K562 (cell line): Measurements from ENCODE around the gene PCDHA3. TPM values are rescaled to one million over a fixed set of nuclear protein-coding genes. Genes with fewer than 3 reads are reported as not detected.

Source experiments
- ATAC-seq: fragments of 200-7000 bp; cut with Tn5 transposase; 3 replicates; pipeline ENCODE4 v1.9.1; 2020; ENCODE audit warnings: moderate library complexity
- BruUV-seq: library from RNA; stranded (reverse); fragments of 400-500 nt; replicated peaks from 2 replicates; lab custom pipeline; 2021; lab: Mats Ljungman, UMichigan
- CTCF ChIA-PET: fragments of 300-600 bp; formaldehyde crosslinking; extraction: SDS; loops from one replicate; lab custom pipeline; 2021; ENCODE audit warnings: low intra/inter-chr PET ratio; lab: Yijun Ruan, JAX
- POLR2A ChIA-PET: fragments of 300-600, 350-650 bp; sonication (Branson Sonifier 250); formaldehyde crosslinking; extraction: SDS; loops from one replicate; lab custom pipeline; 2021; ENCODE audit warnings: antibody characterized with exemption, inconsistent platforms; lab: Yijun Ruan, JAX
- DNase-seq, 4 experiments: peaks; one replicate each; pipeline versions ENCODE4 v3.0.0 to v3.0.0-alpha.2; 2011 to 2018; ENCODE audit warnings: low spot score in 3 of 4, mixed read lengths in 3 of 4; ENCODE audit errors: extremely low read depth in 1 of 4
- FAIRE-seq: peaks from 2 replicates; lab custom pipeline; 2011; peaks lifted over from hg19 to GRCh38; lab: Jason Lieb, UNC
- H2AFZ ChIP-seq: 2 replicates; pipeline ENCODE4 v1.6.0; 2011; ENCODE audit warnings: low read depth, low read length, control low read depth, inconsistent platforms
- H3K27ac ChIP-seq: fragments of 200-600 bp; 3 replicates; pipeline ENCODE4 v1.8.0; 2011; ENCODE audit warnings: low read depth, mild to moderate bottlenecking, control low read depth, inconsistent platforms, low read length, moderate library complexity, mixed read lengths; ENCODE audit errors: extremely low read depth
- H3K27me3 ChIP-seq, 2 experiments: fragments of 300-600 bp in 1 of 2; 2 replicates in 1 of 2; 3 replicates in 1 of 2; pipeline versions ENCODE4 v1.6.0 to v1.8.0; 2011; ENCODE audit warnings: inconsistent platforms in 2 of 2, low read length in 2 of 2, mild to moderate bottlenecking in 1 of 2, mixed read lengths in 1 of 2, moderate library complexity in 1 of 2; ENCODE audit not compliant: control insufficient read depth in 2 of 2, insufficient read depth in 2 of 2
- H3K36me3 ChIP-seq: fragments of 300-600 bp; 3 replicates; pipeline ENCODE4 v1.8.0; 2011; ENCODE audit warnings: mild to moderate bottlenecking, low read length, inconsistent platforms; ENCODE audit not compliant: control insufficient read depth, insufficient read depth
- H3K4me1 ChIP-seq, 2 experiments: fragments of 200-600 bp in 1 of 2; replicated peaks in 1 of 2; 2 replicates in 1 of 2; 3 replicates in 1 of 2; pipeline versions ENCODE4 v1.5.1 to v1.8.0; 2011; ENCODE audit warnings: inconsistent platforms in 2 of 2, low read length in 2 of 2, mild to moderate bottlenecking in 1 of 2, mixed read lengths in 1 of 2, moderate library complexity in 1 of 2; ENCODE audit not compliant: control insufficient read depth in 2 of 2, insufficient read depth in 2 of 2
- H3K4me2 ChIP-seq: 2 replicates; pipeline ENCODE4 v1.6.1; 2011; ENCODE audit warnings: low read length, control low read depth, inconsistent platforms, mixed read lengths; ENCODE audit not compliant: insufficient read depth
- H3K4me3 ChIP-seq: fragments of 200-600 bp; sonication (generic), shearing (Covaris generic); 2 replicates; pipeline ENCODE4 v1.5.1; 2016; ENCODE audit warnings: control low read depth, inconsistent platforms
- H3K79me2 ChIP-seq: fragments of 200-600 bp; 3 replicates; pipeline ENCODE4 v1.8.0; 2011; ENCODE audit warnings: low read length, inconsistent platforms; ENCODE audit not compliant: control insufficient read depth, insufficient read depth
- H3K9ac ChIP-seq, 2 experiments: 2 replicates each; pipeline versions ENCODE4 v1.6.0 to v1.6.1; 2011; ENCODE audit warnings: low read depth in 2 of 2, low read length in 2 of 2, control low read depth in 1 of 2, inconsistent platforms in 1 of 2, mild to moderate bottlenecking in 1 of 2, mixed read lengths in 1 of 2; ENCODE audit not compliant: insufficient read depth in 1 of 2
- H3K9me1 ChIP-seq: one replicate; pipeline ENCODE4 v1.6.0; 2011; ENCODE audit warnings: inconsistent platforms, mild to moderate bottlenecking, low read length, moderate library complexity; ENCODE audit not compliant: control insufficient read depth, insufficient read depth
- H3K9me3 ChIP-seq: replicated peaks from 2 replicates; pipeline ENCODE4 v1.5.1; 2011; ENCODE audit warnings: low read depth, low read length, inconsistent platforms; ENCODE audit not compliant: control insufficient read depth, insufficient read depth
- H4K20me1 ChIP-seq: replicated peaks from 2 replicates; pipeline ENCODE4 v1.6.1; 2011; ENCODE audit warnings: low read length, inconsistent platforms, mixed read lengths; ENCODE audit not compliant: control insufficient read depth, insufficient read depth
- FOXJ3 ChIP-seq: sonication (generic); formaldehyde crosslinking; IDR thresholded peaks from 2 replicates; pipeline ENCODE4 v1.4.0; 2020; ENCODE audit warnings: mild to moderate bottlenecking, missing genetic modification reagents
- GABPB2 ChIP-seq: fragments of 250-450 bp; sonication (Bioruptor Pico); conservative IDR thresholded peaks from 2 replicates; pipeline ENCODE4 v1.5.1; 2021; ENCODE audit warnings: mild to moderate bottlenecking
- MCM3 ChIP-seq: fragments of 450-650 bp; IDR thresholded peaks from 2 replicates; pipeline ENCODE4 v1.6.1; 2016
- MEIS2 ChIP-seq: fragments of 450-650 bp; IDR thresholded peaks from 2 replicates; pipeline ENCODE4 v1.6.1; 2014; ENCODE audit warnings: mild to moderate bottlenecking; ENCODE audit not compliant: partially characterized antibody
- NEUROD1 ChIP-seq: fragments of 150-350 bp; IDR thresholded peaks from 2 replicates; pipeline ENCODE4 v1.6.1; 2014; ENCODE audit warnings: borderline replicate concordance, low read length, low read depth; ENCODE audit not compliant: partially characterized antibody
- NFIC ChIP-seq: fragments of 450-650 bp; IDR thresholded peaks from 2 replicates; pipeline ENCODE4 v1.6.1; 2017; ENCODE audit warnings: mild to moderate bottlenecking, inconsistent platforms
- TAF1 ChIP-seq: IDR thresholded peaks from 2 replicates; pipeline ENCODE4 v1.6.1; 2011; ENCODE audit warnings: mild to moderate bottlenecking, low read length, moderate library complexity; ENCODE audit not compliant: insufficient read depth, control insufficient read depth, severe bottlenecking; ENCODE audit errors: extremely low read depth
- TFE3 ChIP-seq: fragments of 450-650 bp; formaldehyde crosslinking; IDR thresholded peaks from 2 replicates; pipeline ENCODE4 v1.4.0; 2020; ENCODE audit warnings: mild to moderate bottlenecking, mixed read lengths
- ZNF12 ChIP-seq: sonication (generic); formaldehyde crosslinking; IDR thresholded peaks from 2 replicates; pipeline ENCODE4 v1.4.0; 2020; ENCODE audit warnings: mild to moderate bottlenecking, missing genetic modification reagents
- ZNF277 ChIP-seq: fragments of 250-450 bp; sonication (Bioruptor Pico); IDR thresholded peaks from 2 replicates; pipeline ENCODE4 v1.8.0; 2022; ENCODE audit warnings: inconsistent platforms, mild to moderate bottlenecking, moderate library complexity, borderline replicate concordance
- WGBS: fragments of 100-300 bp; shearing (Covaris generic); methylation state at CpG from one replicate; pipeline ENCODE4 v1.1.6; 2016; ENCODE audit warnings: low coverage, mixed read lengths; ENCODE audit not compliant: insufficient coverage; ENCODE audit errors: missing lambda C conversion rate; 5-methylcytosine and 5-hydroxymethylcytosine counted together
- in situ Hi-C: fragments of 300-500 bp; cut with MboI; formaldehyde crosslinking; loops from 4 replicates; pipeline ENCODE4 v1.15.0; 2018; ENCODE audit warnings: inconsistent platforms, mixed read lengths
- intact Hi-C: fragments of 100-400 bp; cut with micrococcal nuclease; formaldehyde crosslinking; loops from 2 replicates; pipeline ENCODE4 v1.14.2; 2022
- polyA plus RNA-seq, 8 experiments: library from polyadenylated mRNA; depleted of rRNA in 4 of 8; stranded (reverse) in 5 of 8; unstranded in 3 of 8; fragments of >200 nt; fragmentation: Nextera tagmentation in 2 of 8; fragmentation: Illumina TruSeq in 1 of 8; extraction: Ambion mirVana in 2 of 8; extraction: Trizol in 1 of 8; gene quantifications; 2 replicates each; pipeline versions ENCODE4 v1.2.1 to v1.2.3, GENCODE V29; 2011 to 2014; ENCODE audit warnings: inconsistent platforms in 1 of 8, missing spikeins in 1 of 8
- total RNA-seq, 7 experiments: library from RNA; depleted of rRNA in 6 of 7; stranded (reverse); fragments of >200 nt in 6 of 7; fragmentation: Illumina TruSeq in 2 of 7; extraction: Trizol in 2 of 7; gene quantifications; 2 replicates each; pipeline versions ENCODE4 v1.2.1 to v1.2.3, GENCODE V29; 2011 to 2021; ENCODE audit warnings: low replicate concordance in 1 of 7

The PCDHA3 gene
- total and polyA plus RNA-seq, 9 of the 15 experiments (the other 6 are each of a cell fraction or from before 2014, with no cell fraction given), result not detected

- Histone ChIP-seq H3K4me3 (no peak overlapping the region), H4K20me1 (no peaks in the 10 kb centered on the region), H2AFZ (no peak overlapping the region), H3K9me3 (no peaks in the 10 kb centered on the region), H3K4me2 (no peak overlapping the region), H3K36me3 (no peaks in the 10 kb centered on the region), H3K27ac (no peak overlapping the region), H3K9ac (no peak overlapping the region), H3K4me1 (no peaks in the 10 kb centered on the region), H3K9me1 (no peaks in the 10 kb centered on the region), H3K79me2 (no peaks in the 10 kb centered on the region), H3K27me3 (no peaks in the 10 kb centered on the region)
- no peak for ATAC-seq
- CTCF ChIA-PET, result no interaction called here
- no peak for TF ChIP-seq NEUROD1
- TF ChIP-seq TFE3 (CRISPR knock-in tag), result no peak
- TF ChIP-seq GABPB2 (CRISPR knock-in tag), result no peak
- TF ChIP-seq NFIC, result no peak
- no peak for TF ChIP-seq MEIS2
- TF ChIP-seq MCM3, result no peak
- no peak for TF ChIP-seq FOXJ3 (CRISPR knock-in tag)
- no peak for TF ChIP-seq ZNF12
- TF ChIP-seq ZNF277 (CRISPR knock-in tag), result no peak
- no peak for TF ChIP-seq TAF1
- intact Hi-C loops, result no loop called here
- POLR2A ChIA-PET, result no interaction called here
- no TSS peak for BruUV-seq
- DNase-seq, result no peak
- 45% methylated on average over 66 of the region's 103 CpGs for WGBS
- in situ Hi-C loops, result no loop called here
- FAIRE-seq, result no peak
These were observed 35.0 kb downstream of the PCDHA3 start for GRCh38 chr5:140835622-140836510.
